ENCODE results near the gene FRMD1.

GRCh38 chr6:168035098-168035660 is 43.8 kb downstream of the FRMD1 start:
- no peak for TF ChIP-seq CTCF (IDR thresholded peaks at IDR 0.05)
- no peak for TF ChIP-seq POLR2A (IDR thresholded peaks at IDR 0.05)
- no peak for TF ChIP-seq EP300 (IDR thresholded peaks at IDR 0.05; ENCODE audit: low read depth)
- TF ChIP-seq POLR2AphosphoS5 (IDR thresholded peaks at IDR 0.05), result peak in 2 of 3 donors; percentile 18 to 51

All from transverse colon (tissue), 4 donors.